ENCODE measurements around the gene FBXW7.

DNA sequence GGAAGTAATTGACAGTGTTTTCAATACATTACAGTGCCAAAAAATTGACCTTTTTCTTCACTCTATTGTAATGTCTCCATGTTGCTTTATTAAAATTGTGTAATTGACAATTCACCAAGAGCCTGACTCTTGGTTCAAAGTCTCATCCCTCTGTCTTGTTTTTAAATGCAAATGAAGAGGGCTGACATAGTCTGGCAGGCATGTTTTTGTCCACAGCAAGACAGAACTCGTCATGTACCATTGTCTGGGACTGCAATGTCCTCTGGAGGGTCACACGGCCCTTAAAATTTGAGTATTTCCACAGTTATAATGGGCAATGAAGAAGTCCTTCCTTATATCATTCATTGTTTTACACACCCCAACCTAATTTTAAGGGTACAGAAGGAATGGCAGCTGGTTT lies 38.0 kb upstream of the FBXW7 start:
- TF ChIP-seq, protein P1, sequence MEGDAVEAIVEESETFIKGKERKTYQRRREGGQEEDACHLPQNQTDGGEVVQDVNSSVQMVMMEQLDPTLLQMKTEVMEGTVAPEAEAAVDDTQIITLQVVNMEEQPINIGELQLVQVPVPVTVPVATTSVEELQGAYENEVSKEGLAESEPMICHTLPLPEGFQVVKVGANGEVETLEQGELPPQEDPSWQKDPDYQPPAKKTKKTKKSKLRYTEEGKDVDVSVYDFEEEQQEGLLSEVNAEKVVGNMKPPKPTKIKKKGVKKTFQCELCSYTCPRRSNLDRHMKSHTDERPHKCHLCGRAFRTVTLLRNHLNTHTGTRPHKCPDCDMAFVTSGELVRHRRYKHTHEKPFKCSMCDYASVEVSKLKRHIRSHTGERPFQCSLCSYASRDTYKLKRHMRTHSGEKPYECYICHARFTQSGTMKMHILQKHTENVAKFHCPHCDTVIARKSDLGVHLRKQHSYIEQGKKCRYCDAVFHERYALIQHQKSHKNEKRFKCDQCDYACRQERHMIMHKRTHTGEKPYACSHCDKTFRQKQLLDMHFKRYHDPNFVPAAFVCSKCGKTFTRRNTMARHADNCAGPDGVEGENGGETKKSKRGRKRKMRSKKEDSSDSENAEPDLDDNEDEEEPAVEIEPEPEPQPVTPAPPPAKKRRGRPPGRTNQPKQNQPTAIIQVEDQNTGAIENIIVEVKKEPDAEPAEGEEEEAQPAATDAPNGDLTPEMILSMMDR (conservative IDR thresholded peaks at IDR 0.05): no peak
- no peak for TF ChIP-seq ZFX (IDR thresholded peaks at IDR 0.05)

Data from C4-2B (cell line).